Memory B cell (primary cell): ENCODE data around the gene LDLRAD3.

ENCODE experiments used
- ATAC-seq: fragments of 150-1000 bp; cut with Tn5 transposase; 2 replicates; pipeline ENCODE4 v1.10.0; 2021; ENCODE audit warnings: low read depth, mild to moderate bottlenecking, moderate library complexity
- DNase-seq, 2 donors: peaks; one replicate each; pipeline ENCODE4 v3.0.0; 2022; ENCODE audit warnings: low spot score in 2 of 2
- H3K27ac Mint-ChIP-seq: one replicate; pipeline ENCODE4 v1.8.0; 2022; ENCODE audit warnings: mild to moderate bottlenecking, moderate library complexity, mixed read lengths
- H3K27me3 Mint-ChIP-seq: one replicate; pipeline ENCODE4 v1.8.0; 2022; ENCODE audit warnings: mixed read lengths
- H3K36me3 Mint-ChIP-seq: one replicate; pipeline ENCODE4 v1.8.0; 2022; ENCODE audit warnings: mild to moderate bottlenecking, mixed read lengths
- H3K4me1 Mint-ChIP-seq: one replicate; pipeline ENCODE4 v1.8.0; 2022; ENCODE audit warnings: mixed read lengths
- H3K4me3 Mint-ChIP-seq: one replicate; pipeline ENCODE4 v1.8.0; 2022; ENCODE audit warnings: mild to moderate bottlenecking, moderate library complexity, mixed read lengths
- H3K9me3 Mint-ChIP-seq: one replicate; pipeline ENCODE4 v1.8.0; 2022; ENCODE audit warnings: mixed read lengths

The LDLRAD3 gene

GRCh38 chr11:36151933-36152580, 208.2 kb downstream of the LDLRAD3 start:
- Mint-ChIP-seq H3K4me1 (no peaks in the 10 kb centered on the region), H3K36me3 (no peaks in the 10 kb centered on the region), H3K9me3 (no peaks in the 10 kb centered on the region), H3K27me3 (peaks cover 10% of the 10 kb centered on the region), H3K27ac (no peak overlapping the region), H3K4me3 (no peak overlapping the region)
- DNase-seq (no peak), ATAC-seq (no peak)

GRCh38 chr11:36153551-36153950, 209.7 kb downstream of the LDLRAD3 start:
- no peaks in the 10 kb centered on the region for H3K36me3 Mint-ChIP-seq
- no peak overlapping the region for H3K27ac Mint-ChIP-seq
- peaks cover 8% of the 10 kb centered on the region for H3K27me3 Mint-ChIP-seq
- DNase-seq (no peak), ATAC-seq (no peak)
- no peaks in the 10 kb centered on the region for H3K9me3 Mint-ChIP-seq
- H3K4me1 Mint-ChIP-seq = no peaks in the 10 kb centered on the region
- H3K4me3 Mint-ChIP-seq = no peak overlapping the region

GRCh38 chr11:36155124-36155561, 211.3 kb downstream of the LDLRAD3 start:
- no peaks in the 10 kb centered on the region for H3K4me1 Mint-ChIP-seq
- DNase-seq (no peak), ATAC-seq (no peak)
- no peak overlapping the region for H3K4me3 Mint-ChIP-seq
- H3K27me3 Mint-ChIP-seq = peaks cover 5% of the 10 kb centered on the region
- no peak overlapping the region for H3K27ac Mint-ChIP-seq
- H3K36me3 Mint-ChIP-seq = no peaks in the 10 kb centered on the region
- no peaks in the 10 kb centered on the region for H3K9me3 Mint-ChIP-seq

GRCh38 chr11:36155770-36156160, 211.9 kb downstream of the LDLRAD3 start:
- Mint-ChIP-seq H3K36me3 (no peaks in the 10 kb centered on the region), H3K4me1 (no peaks in the 10 kb centered on the region), H3K9me3 (no peaks in the 10 kb centered on the region), H3K4me3 (no peak overlapping the region), H3K27me3 (peaks cover 5% of the 10 kb centered on the region), H3K27ac (no peak overlapping the region)
- ATAC-seq (no peak), DNase-seq (no peak)

- DNase-seq (no peak), ATAC-seq (no peak)
- H3K9me3 Mint-ChIP-seq = no peaks in the 10 kb centered on the region
- no peaks in the 10 kb centered on the region for H3K4me1 Mint-ChIP-seq
- H3K27ac Mint-ChIP-seq = no peak overlapping the region
- H3K4me3 Mint-ChIP-seq = no peak overlapping the region
- peaks cover 6% of the 10 kb centered on the region for H3K27me3 Mint-ChIP-seq
- H3K36me3 Mint-ChIP-seq = no peaks in the 10 kb centered on the region
Observed at GRCh38 chr11:36156161-36156816, 212.4 kb downstream of the LDLRAD3 start.

GRCh38 chr11:36156817-36157519, 213.1 kb downstream of the LDLRAD3 start:
- ATAC-seq (no peak), DNase-seq (no peak)
- Mint-ChIP-seq H3K36me3 (no peaks in the 10 kb centered on the region), H3K4me1 (no peaks in the 10 kb centered on the region), H3K27me3 (peaks cover 6% of the 10 kb centered on the region), H3K9me3 (no peaks in the 10 kb centered on the region), H3K4me3 (no peak overlapping the region), H3K27ac (no peak overlapping the region)

GRCh38 chr11:36160091-36160490, 216.2 kb downstream of the LDLRAD3 start:
- Mint-ChIP-seq H3K4me1 (no peaks in the 10 kb centered on the region), H3K27ac (no peak overlapping the region), H3K4me3 (no peak overlapping the region), H3K9me3 (no peaks in the 10 kb centered on the region), H3K36me3 (no peaks in the 10 kb centered on the region), H3K27me3 (peaks cover 4% of the 10 kb centered on the region)
- ATAC-seq (no peak), DNase-seq (no peak)

- DNase-seq (no peak), ATAC-seq (no peak)
- peaks cover 4% of the 10 kb centered on the region for H3K27me3 Mint-ChIP-seq
- no peak overlapping the region for H3K4me3 Mint-ChIP-seq
- no peaks in the 10 kb centered on the region for H3K9me3 Mint-ChIP-seq
- H3K27ac Mint-ChIP-seq = no peak overlapping the region
- H3K36me3 Mint-ChIP-seq = no peaks in the 10 kb centered on the region
- H3K4me1 Mint-ChIP-seq = no peaks in the 10 kb centered on the region
Observed at GRCh38 chr11:36161572-36161971, 217.7 kb downstream of the LDLRAD3 start.

GRCh38 chr11:36162006-36162882, 218.4 kb downstream of the LDLRAD3 start:
- no peak for ATAC-seq
- Mint-ChIP-seq H3K36me3 (no peaks in the 10 kb centered on the region), H3K27me3 (peaks cover 4% of the 10 kb centered on the region), H3K9me3 (no peaks in the 10 kb centered on the region), H3K4me1 (no peaks in the 10 kb centered on the region), H3K27ac (no peak overlapping the region), H3K4me3 (no peak overlapping the region)
- DNase-seq = no peak

GRCh38 chr11:36162883-36163434, 219.1 kb downstream of the LDLRAD3 start:
- DNase-seq = no peak
- Mint-ChIP-seq H3K4me3 (no peak overlapping the region), H3K9me3 (no peaks in the 10 kb centered on the region), H3K27ac (no peak overlapping the region), H3K27me3 (peaks cover 4% of the 10 kb centered on the region), H3K36me3 (no peaks in the 10 kb centered on the region), H3K4me1 (no peaks in the 10 kb centered on the region)
- no peak for ATAC-seq

- Mint-ChIP-seq H3K27me3 (peaks cover 3% of the 10 kb centered on the region), H3K36me3 (no peaks in the 10 kb centered on the region), H3K27ac (no peak overlapping the region)
Observed at GRCh38 chr11:36164506-36165250, 220.8 kb downstream of the LDLRAD3 start.

GRCh38 chr11:36165621-36166397, 221.9 kb downstream of the LDLRAD3 start:
- DNase-seq (no peak), ATAC-seq (no peak)
- no peaks in the 10 kb centered on the region for H3K9me3 Mint-ChIP-seq
- H3K4me3 Mint-ChIP-seq = no peak overlapping the region
- no peak overlapping the region for H3K27ac Mint-ChIP-seq
- H3K27me3 Mint-ChIP-seq = peaks cover 3% of the 10 kb centered on the region
- H3K4me1 Mint-ChIP-seq = no peaks in the 10 kb centered on the region
- no peaks in the 10 kb centered on the region for H3K36me3 Mint-ChIP-seq

More at GRCh38 chr11:36164506-36165250, 220.8 kb downstream of the LDLRAD3 start:
- Mint-ChIP-seq H3K4me3 (no peak overlapping the region), H3K4me1 (no peaks in the 10 kb centered on the region), H3K9me3 (no peaks in the 10 kb centered on the region)
- DNase-seq (no peak), ATAC-seq (no peak)
